SK-N-SH (cell line): ENCODE measurements around the gene SURF4. TPM values are rescaled to one million over a fixed set of nuclear protein-coding genes. Genes with fewer than 3 reads are reported as not detected.

Experiments used
- CTCF ChIA-PET: fragments of 300-600, 350-600 bp; formaldehyde crosslinking; extraction: SDS; loops from one replicate; lab custom pipeline; 2021; lab: Yijun Ruan, JAX
- POLR2A ChIA-PET: fragments of 350-600 bp; sonication (Branson Sonifier 250); formaldehyde crosslinking; extraction: SDS; loops from one replicate; lab custom pipeline; 2020; ENCODE audit warnings: antibody characterized with exemption, inconsistent platforms; lab: Yijun Ruan, JAX
- DNase-seq: peaks from one replicate; pipeline ENCODE4 v3.0.0; 2012
- H2AFZ ChIP-seq: fragments of 200-600 bp; sonication (generic); 2 replicates; pipeline ENCODE4 v1.8.1; 2016; ENCODE audit warnings: antibody characterized with exemption, mild to moderate bottlenecking, low read depth
- H3F3A ChIP-seq: fragments of 200-600 bp; sonication (generic); replicated peaks from 2 replicates; pipeline ENCODE3; 2016; ENCODE audit warnings: antibody characterized with exemption, mild to moderate bottlenecking; ENCODE audit not compliant: insufficient read depth
- H3K27ac ChIP-seq, 2 experiments: fragments of 200-500 bp in 1 of 2; fragments of 200-600 bp in 1 of 2; sonication (Bioruptor generic) in 1 of 2; sonication (generic), shearing (Covaris generic) in 1 of 2; 2 replicates each; pipeline versions ENCODE4 v1.5.1 to v1.6.1; 2014 to 2016; ENCODE audit warnings: low read depth in 2 of 2, inconsistent platforms in 1 of 2, low read length in 1 of 2, mild to moderate bottlenecking in 1 of 2, mixed read lengths in 1 of 2
- H3K27me3 ChIP-seq: fragments of 200-600 bp; sonication (generic), shearing (Covaris generic); 2 replicates; pipeline ENCODE4 v1.6.1; 2016; ENCODE audit warnings: mixed run types; ENCODE audit not compliant: insufficient read depth
- H3K36me3 ChIP-seq, 2 experiments: fragments of 200-500 bp in 1 of 2; fragments of 200-600 bp in 1 of 2; sonication (Bioruptor generic) in 1 of 2; sonication (generic) in 1 of 2; replicated peaks in 1 of 2; 2 replicates each; pipeline versions ENCODE3 to v1.5.1; 2014 to 2016; ENCODE audit warnings: low read length in 1 of 2, mild to moderate bottlenecking in 1 of 2; ENCODE audit not compliant: insufficient read depth in 2 of 2, control insufficient read depth in 1 of 2
- H3K4me1 ChIP-seq, 2 experiments: fragments of 200-500 bp in 1 of 2; fragments of 200-600 bp in 1 of 2; sonication (Bioruptor generic) in 1 of 2; sonication (generic), shearing (Covaris generic) in 1 of 2; 2 replicates each; pipeline versions ENCODE4 v1.5.1 to v1.6.1; 2014 to 2016; ENCODE audit warnings: low read depth in 1 of 2, low read length in 1 of 2, mixed run types in 1 of 2; ENCODE audit not compliant: insufficient read depth in 2 of 2, control insufficient read depth in 1 of 2
- H3K4me2 ChIP-seq: fragments of 200-600 bp; sonication (generic), shearing (Covaris generic); 2 replicates; pipeline ENCODE4 v1.6.1; 2017; ENCODE audit warnings: mixed run types
- H3K4me3 ChIP-seq, 2 experiments: fragments of 200-500 bp in 1 of 2; fragments of 200-600 bp in 1 of 2; sonication (Bioruptor generic) in 1 of 2; sonication (generic), shearing (Covaris generic) in 1 of 2; 2 replicates each; pipeline versions ENCODE4 v1.5.1 to v1.8.1; 2014 to 2016; ENCODE audit warnings: low read depth in 2 of 2, inconsistent platforms in 1 of 2, low read length in 1 of 2, mild to moderate bottlenecking in 1 of 2, mixed read lengths in 1 of 2, moderate library complexity in 1 of 2
- H3K79me2 ChIP-seq: fragments of 200-600 bp; sonication (generic); 2 replicates; pipeline ENCODE4 v1.8.1; 2017; ENCODE audit warnings: mild to moderate bottlenecking; ENCODE audit not compliant: insufficient read depth
- H3K9ac ChIP-seq: fragments of 200-600 bp; sonication (generic); 2 replicates; pipeline ENCODE4 v1.6.1; 2017; ENCODE audit warnings: mixed run types
- H3K9me2 ChIP-seq: fragments of 200-600 bp; sonication (generic); 2 replicates; pipeline ENCODE4 v1.6.1; 2017; ENCODE audit warnings: mixed run types
- H3K9me3 ChIP-seq: fragments of 200-600 bp; sonication (generic); 2 replicates; pipeline ENCODE4 v1.6.1; 2017; ENCODE audit warnings: mixed run types, mild to moderate bottlenecking, moderate library complexity
- H4K20me1 ChIP-seq: fragments of 200-600 bp; sonication (generic); 2 replicates; pipeline ENCODE4 v1.6.1; 2017; ENCODE audit warnings: mild to moderate bottlenecking, mixed run types; ENCODE audit not compliant: insufficient read depth
- FOXJ3 ChIP-seq: sonication (generic); formaldehyde crosslinking; IDR thresholded peaks from 2 replicates; pipeline ENCODE4 v1.5.1; 2020; ENCODE audit warnings: mild to moderate bottlenecking, missing genetic modification reagents
- FOXM1 ChIP-seq: IDR thresholded peaks from 2 replicates; pipeline ENCODE4 v1.4.0; 2012; ENCODE audit warnings: low read depth, mild to moderate bottlenecking
- GABPA ChIP-seq: IDR thresholded peaks from 2 replicates; pipeline ENCODE4 v1.4.0; 2012; ENCODE audit warnings: low read depth, mild to moderate bottlenecking
- GATA2 ChIP-seq: sonication (generic); formaldehyde crosslinking; IDR thresholded peaks from 2 replicates; pipeline ENCODE4 v1.5.0; 2020; ENCODE audit warnings: mild to moderate bottlenecking, missing genetic modification reagents
- IRF3 ChIP-seq: fragments of 150-350 bp; IDR thresholded peaks from 2 replicates; pipeline ENCODE4 v1.6.1; 2016; ENCODE audit warnings: mild to moderate bottlenecking, low read depth, low read length
- JUND ChIP-seq: IDR thresholded peaks from 2 replicates; pipeline ENCODE4 v1.4.0; 2012
- MEF2A ChIP-seq: IDR thresholded peaks from 2 replicates; pipeline ENCODE4 v1.4.0; 2012; ENCODE audit warnings: low read depth, borderline replicate concordance
- NFIC ChIP-seq: IDR thresholded peaks from 2 replicates; pipeline ENCODE4 v1.4.0; 2012; ENCODE audit warnings: borderline replicate concordance
- PBX3 ChIP-seq: IDR thresholded peaks from 2 replicates; pipeline ENCODE4; 2012
- RCOR1 ChIP-seq: fragments of 150-350 bp; IDR thresholded peaks from 2 replicates; pipeline ENCODE4 v1.6.1; 2017; ENCODE audit warnings: antibody characterized with exemption, low read length
- SMC3 ChIP-seq: IDR thresholded peaks from 2 replicates; pipeline ENCODE4 v1.6.1; 2012; ENCODE audit warnings: low read depth, low read length, improper control_type of control experiment
- TAF1 ChIP-seq: IDR thresholded peaks from 2 replicates; pipeline ENCODE4 v1.6.1; 2012; ENCODE audit warnings: low read depth, mild to moderate bottlenecking, low read length, moderate library complexity, borderline replicate concordance
- TCF12 ChIP-seq: IDR thresholded peaks from 2 replicates; pipeline ENCODE4 v1.4.0; 2012
- TEAD4 ChIP-seq: IDR thresholded peaks from 2 replicates; pipeline ENCODE4 v1.4.0; 2012; ENCODE audit warnings: mild to moderate bottlenecking, borderline replicate concordance; ENCODE audit not compliant: insufficient read depth
- USF1 ChIP-seq: IDR thresholded peaks from 2 replicates; pipeline ENCODE4 v1.4.0; 2012; ENCODE audit warnings: low read depth, borderline replicate concordance
- WGBS: methylation state at CpG from one replicate; pipeline ENCODE4 v1.1.6; 2017; ENCODE audit warnings: low lambda C conversion rate; 5-methylcytosine and 5-hydroxymethylcytosine counted together
- polyA plus RNA-seq, 3 experiments: library from polyadenylated mRNA; depleted of rRNA; stranded (reverse); fragments of >200 nt; gene quantifications; 2 replicates each; pipeline ENCODE4 v1.2.3, GENCODE V29; 2012

The SURF4 gene
- polyA plus RNA-seq, 1 of the 3 experiments (the other 2 are of a cell fraction) = 165 TPM

- POLR2A ChIA-PET = no interaction called here
- Histone ChIP-seq H3K4me2 (no peak overlapping the region), H3K4me1 (no peaks in the 10 kb centered on the region), H3K9me2 (no peaks in the 10 kb centered on the region), H3K27me3 (no peaks in the 10 kb centered on the region), H2AFZ (no peak overlapping the region), H3K27ac (no peak overlapping the region), H3K4me3 (no peak overlapping the region), H3K9me3 (no peaks in the 10 kb centered on the region), H4K20me1 (no peaks in the 10 kb centered on the region), H3K9ac (no peak overlapping the region), H3K36me3 (peaks cover 0 to 5% of the 10 kb centered on the region in 2 experiments), H3F3A (no peaks in the 10 kb centered on the region), H3K79me2 (no peaks in the 10 kb centered on the region)
- CTCF ChIA-PET = no interaction called here
- 65% methylated on average over 9 of the region's 9 CpGs for whole genome bisulfite sequencing
- no peak for DNase-seq
- TF ChIP-seq JUND (no peak), GATA2 (CRISPR knock-in tag) (no peak), FOXJ3 (CRISPR knock-in tag) (no peak), FOXM1 (no peak), NFIC (no peak), MEF2A (no peak), IRF3 (no peak), TAF1 (no peak), PBX3 (no peak), RCOR1 (no peak), TCF12 (no peak), USF1 (no peak)
Measured at GRCh38 chr9:133397895-133398294, 22.0 kb upstream of the SURF4 start.

GRCh38 chr9:133397370-133397769 lies 21.5 kb upstream of the SURF4 start:
- ChIA-PET POLR2A (no interaction called here), CTCF (interaction anchor here (1.4 to 1.6 kb wide), 3 partner anchors 20 to 91 kb away, joined by 3 to 5 read pairs (median 4); no protein-coding TSS in a partner anchor)
- no peak overlapping the region for H2AFZ ChIP-seq
- H3K79me2 ChIP-seq = no peaks in the 10 kb centered on the region
- H3K9ac ChIP-seq = no peak overlapping the region
- no peak overlapping the region for H3K4me2 ChIP-seq
- peaks cover 0 to under 1% of the 10 kb centered on the region in 2 experiments for H3K36me3 ChIP-seq
- no peaks in the 10 kb centered on the region for H3K27me3 ChIP-seq
- no peaks in the 10 kb centered on the region for H3K9me2 ChIP-seq
- H3K4me3 ChIP-seq = no peak overlapping the region
- H3K9me3 ChIP-seq = no peaks in the 10 kb centered on the region
- WGBS = 68% methylated on average over 6 of the region's 6 CpGs
- TF ChIP-seq TEAD4 (no peak), IRF3 (no peak), USF1 (no peak), RCOR1 (no peak), SMC3 (no peak), GABPA (no peak)
- no peaks in the 10 kb centered on the region for H3K4me1 ChIP-seq
- H4K20me1 ChIP-seq = no peaks in the 10 kb centered on the region
- H3F3A ChIP-seq = no peaks in the 10 kb centered on the region
- no peak overlapping the region for H3K27ac ChIP-seq
- DNase-seq = no peak
